Neural progenitor cell (in vitro differentiated cells): ENCODE data around the gene ZFAND3. TPM values are rescaled to one million over a fixed set of nuclear protein-coding genes. Genes with fewer than 3 reads are reported as not detected.

Experiments
- DNase-seq: peaks from one replicate; pipeline ENCODE4 v3.0.0-alpha.2; 2016; ENCODE audit warnings: low spot score
- H2AFZ ChIP-seq: fragments of 200-600 bp; sonication (generic); replicated peaks from 2 replicates; pipeline ENCODE4 v1.6.1; 2016; ENCODE audit warnings: antibody characterized with exemption
- H3F3A ChIP-seq: fragments of 200-600 bp; sonication (generic); 2 replicates; pipeline ENCODE4 v1.6.1; 2016; ENCODE audit warnings: antibody characterized with exemption, low read depth
- H3K27ac ChIP-seq: fragments of 200-600 bp; sonication (generic); 2 replicates; pipeline ENCODE4 v1.5.1; 2016; ENCODE audit warnings: mild to moderate bottlenecking
- H3K27me3 ChIP-seq: fragments of 200-600 bp; sonication (generic); 2 replicates; pipeline ENCODE4 v1.6.1; 2016; ENCODE audit warnings: mild to moderate bottlenecking, moderate library complexity
- H3K36me3 ChIP-seq: fragments of 200-600 bp; sonication (generic); 2 replicates; pipeline ENCODE4 v1.5.1; 2016
- H3K4me1 ChIP-seq: fragments of 200-600 bp; sonication (generic); 2 replicates; pipeline ENCODE4 v1.6.1; 2016; ENCODE audit warnings: mixed run types
- H3K4me2 ChIP-seq: fragments of 200-600 bp; sonication (generic); 2 replicates; pipeline ENCODE4 v1.6.1; 2016
- H3K4me3 ChIP-seq: fragments of 200-600 bp; sonication (generic); 2 replicates; pipeline ENCODE4 v1.5.1; 2016
- H3K79me2 ChIP-seq: fragments of 200-600 bp; sonication (generic); 2 replicates; pipeline ENCODE4 v1.6.1; 2016; ENCODE audit warnings: low read depth
- H3K9ac ChIP-seq: fragments of 200-600 bp; sonication (generic); 2 replicates; pipeline ENCODE4 v1.6.1; 2016
- H3K9me3 ChIP-seq: fragments of 200-600 bp; sonication (generic); 2 replicates; pipeline ENCODE4 v1.5.1; 2016; ENCODE audit warnings: low read depth
- H4K20me1 ChIP-seq: fragments of 200-600 bp; sonication (generic); 2 replicates; pipeline ENCODE4 v1.6.1; 2016; ENCODE audit warnings: low read depth
- H3K27ac Mint-ChIP-seq: 3 replicates; pipeline ENCODE4 v1.8.0; 2021; ENCODE audit warnings: mixed read lengths
- H3K27me3 Mint-ChIP-seq: 2 replicates; pipeline ENCODE4 v1.8.0; 2022; ENCODE audit warnings: low read depth, mild to moderate bottlenecking, inconsistent platforms, moderate library complexity, mixed read lengths; ENCODE audit not compliant: insufficient read depth
- H3K36me3 Mint-ChIP-seq: 3 replicates; pipeline ENCODE4 v1.8.0; 2021; ENCODE audit warnings: mixed read lengths
- H3K4me1 Mint-ChIP-seq: 3 replicates; pipeline ENCODE4 v1.8.0; 2021; ENCODE audit warnings: mixed read lengths
- H3K4me3 Mint-ChIP-seq: 3 replicates; pipeline ENCODE4 v1.8.0; 2021; ENCODE audit warnings: mild to moderate bottlenecking, moderate library complexity, mixed read lengths
- H3K9me3 Mint-ChIP-seq: 3 replicates; pipeline ENCODE4 v1.8.0; 2020; ENCODE audit warnings: mixed read lengths
- CTCF ChIP-seq: fragments of 200-600 bp; sonication (generic); IDR thresholded peaks from 2 replicates; pipeline ENCODE4 v1.5.1; 2017; ENCODE audit warnings: antibody characterized with exemption, mild to moderate bottlenecking
- EZH2 ChIP-seq: fragments of 200-600 bp; sonication (generic); IDR thresholded peaks from 2 replicates; pipeline ENCODE4 v1.6.1; 2017; ENCODE audit warnings: antibody characterized with exemption, mild to moderate bottlenecking, moderate library complexity
- EZH2phosphoT487 ChIP-seq: fragments of 200-600 bp; sonication (generic); IDR thresholded peaks from 2 replicates; pipeline ENCODE4 v1.6.1; 2017; ENCODE audit warnings: antibody characterized with exemption
- total RNA-seq: library from RNA; depleted of rRNA; stranded (reverse); fragments of >200 nt; gene quantifications from 2 replicates; pipeline ENCODE4 v1.2.3, GENCODE V29; 2015; ENCODE audit warnings: low replicate concordance

ZFAND3 gene
- total RNA-seq, 1 donor from 2014 or later = 24.3 TPM

- DNase-seq = peak; percentile 36
- H3K27me3 ChIP-seq = peaks cover 7% of the 10 kb centered on the region
- H4K20me1 ChIP-seq = no peaks in the 10 kb centered on the region
- no peak overlapping the region for H3K9ac ChIP-seq
- peaks cover 62% of the 10 kb centered on the region for H3K4me1 Mint-ChIP-seq
- no peaks in the 10 kb centered on the region for H3K36me3 Mint-ChIP-seq
- H3K9me3 Mint-ChIP-seq = no peaks in the 10 kb centered on the region
- peak overlapping the region; percentile 91 for H3K27ac Mint-ChIP-seq
- peaks cover 34% of the 10 kb centered on the region for H3K4me1 ChIP-seq
- peak overlapping the region; percentile 81 for H3K4me3 Mint-ChIP-seq
- TF ChIP-seq EZH2 = peak; percentile 20
- no peak for TF ChIP-seq CTCF
- H3K4me2 ChIP-seq = peak overlapping the region; percentile 75
- H3K27ac ChIP-seq = no peak overlapping the region
- H2AFZ ChIP-seq = peak overlapping the region; percentile 98
- H3F3A ChIP-seq = peaks cover 39% of the 10 kb centered on the region
- H3K36me3 ChIP-seq = no peaks in the 10 kb centered on the region
- peak overlapping the region; percentile 35 for H3K4me3 ChIP-seq
- no peaks in the 10 kb centered on the region for H3K79me2 ChIP-seq
- peaks cover 9% of the 10 kb centered on the region for H3K27me3 Mint-ChIP-seq
- H3K9me3 ChIP-seq = no peaks in the 10 kb centered on the region
These were observed 35.0 kb upstream of the ZFAND3 start for GRCh38 chr6:37784585-37784967.

- peak overlapping the region; percentile 98 for H2AFZ ChIP-seq
- no peaks in the 10 kb centered on the region for H3K9me3 Mint-ChIP-seq
- peaks cover 28% of the 10 kb centered on the region for H3K4me1 ChIP-seq
- H3K27ac ChIP-seq = no peak overlapping the region
- H3K27ac Mint-ChIP-seq = peak overlapping the region; percentile 31
- H4K20me1 ChIP-seq = no peaks in the 10 kb centered on the region
- no peaks in the 10 kb centered on the region for H3K9me3 ChIP-seq
- no peak overlapping the region for H3K9ac ChIP-seq
- H3K4me3 ChIP-seq = no peak overlapping the region
- peak overlapping the region; percentile 75 for H3K4me2 ChIP-seq
- H3K79me2 ChIP-seq = no peaks in the 10 kb centered on the region
- peaks cover 34% of the 10 kb centered on the region for H3F3A ChIP-seq
- H3K36me3 ChIP-seq = no peaks in the 10 kb centered on the region
- no peaks in the 10 kb centered on the region for H3K36me3 Mint-ChIP-seq
- H3K4me1 Mint-ChIP-seq = peaks cover 56% of the 10 kb centered on the region
- DNase-seq = no peak
- H3K4me3 Mint-ChIP-seq = peak overlapping the region; percentile 5
- TF ChIP-seq EZH2phosphoT487 (no peak), CTCF (no peak), EZH2 (no peak)
- H3K27me3 Mint-ChIP-seq = peaks cover 9% of the 10 kb centered on the region
- peaks cover 7% of the 10 kb centered on the region for H3K27me3 ChIP-seq
These were observed 34.4 kb upstream of the ZFAND3 start for GRCh38 chr6:37785002-37785662.

- peaks cover 7% of the 10 kb centered on the region for H3K27me3 ChIP-seq
- Mint-ChIP-seq H3K4me1 (peaks cover 55% of the 10 kb centered on the region), H3K9me3 (no peaks in the 10 kb centered on the region), H3K27me3 (peaks cover 12% of the 10 kb centered on the region), H3K36me3 (no peaks in the 10 kb centered on the region), H3K27ac (peak overlapping the region; percentile 31), H3K4me3 (no peak overlapping the region)
- H4K20me1 ChIP-seq = no peaks in the 10 kb centered on the region
- no peak overlapping the region for H2AFZ ChIP-seq
- DNase-seq = no peak
- no peak overlapping the region for H3K9ac ChIP-seq
- H3F3A ChIP-seq = peaks cover 32% of the 10 kb centered on the region
- no peaks in the 10 kb centered on the region for H3K36me3 ChIP-seq
- no peak overlapping the region for H3K27ac ChIP-seq
- H3K4me3 ChIP-seq = no peak overlapping the region
- H3K79me2 ChIP-seq = no peaks in the 10 kb centered on the region
- peaks cover 24% of the 10 kb centered on the region for H3K4me1 ChIP-seq
- no peak overlapping the region for H3K4me2 ChIP-seq
- H3K9me3 ChIP-seq = no peaks in the 10 kb centered on the region
- TF ChIP-seq EZH2phosphoT487 (no peak), CTCF (no peak), EZH2 (no peak)
These were observed 33.8 kb upstream of the ZFAND3 start for GRCh38 chr6:37785663-37786270.
